ENCODE results near the gene SCNM1. TPM values are rescaled to one million over a fixed set of nuclear protein-coding genes. Genes with fewer than 3 reads are reported as not detected.
"Not testable (repeated sequence)": the region's sequence is repeated elsewhere in the genome, so short reads cannot be mapped to it uniquely, and the experiment has no call there.

Gene SCNM1
- total RNA-seq, 1 donor from 2014 or later = 82.4 TPM

DNA sequence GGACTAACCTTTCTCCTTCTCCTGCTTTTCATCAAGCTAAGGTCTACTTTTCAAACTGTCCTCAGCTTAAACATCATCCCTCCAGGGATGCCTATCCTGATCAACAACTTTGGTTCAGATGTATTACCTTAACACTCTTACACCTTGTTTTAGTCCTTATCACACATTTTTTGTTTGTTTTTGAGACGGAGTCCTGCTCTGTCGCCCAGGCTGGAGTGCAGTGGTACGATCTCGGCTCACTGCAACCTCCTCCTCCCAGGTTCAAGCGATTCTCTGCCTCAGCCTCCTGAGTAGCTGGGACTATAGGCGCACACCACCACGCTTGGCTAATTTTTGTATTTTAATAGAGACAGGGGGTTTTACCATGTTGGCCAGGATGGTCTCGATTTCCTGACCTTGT lies 22.7 kb downstream of the SCNM1 start:
- peak overlapping the region; percentile 5 for H3K27ac Mint-ChIP-seq
- intact Hi-C loops (cut with micrococcal nuclease) = not testable (repeated sequence)

DNA sequence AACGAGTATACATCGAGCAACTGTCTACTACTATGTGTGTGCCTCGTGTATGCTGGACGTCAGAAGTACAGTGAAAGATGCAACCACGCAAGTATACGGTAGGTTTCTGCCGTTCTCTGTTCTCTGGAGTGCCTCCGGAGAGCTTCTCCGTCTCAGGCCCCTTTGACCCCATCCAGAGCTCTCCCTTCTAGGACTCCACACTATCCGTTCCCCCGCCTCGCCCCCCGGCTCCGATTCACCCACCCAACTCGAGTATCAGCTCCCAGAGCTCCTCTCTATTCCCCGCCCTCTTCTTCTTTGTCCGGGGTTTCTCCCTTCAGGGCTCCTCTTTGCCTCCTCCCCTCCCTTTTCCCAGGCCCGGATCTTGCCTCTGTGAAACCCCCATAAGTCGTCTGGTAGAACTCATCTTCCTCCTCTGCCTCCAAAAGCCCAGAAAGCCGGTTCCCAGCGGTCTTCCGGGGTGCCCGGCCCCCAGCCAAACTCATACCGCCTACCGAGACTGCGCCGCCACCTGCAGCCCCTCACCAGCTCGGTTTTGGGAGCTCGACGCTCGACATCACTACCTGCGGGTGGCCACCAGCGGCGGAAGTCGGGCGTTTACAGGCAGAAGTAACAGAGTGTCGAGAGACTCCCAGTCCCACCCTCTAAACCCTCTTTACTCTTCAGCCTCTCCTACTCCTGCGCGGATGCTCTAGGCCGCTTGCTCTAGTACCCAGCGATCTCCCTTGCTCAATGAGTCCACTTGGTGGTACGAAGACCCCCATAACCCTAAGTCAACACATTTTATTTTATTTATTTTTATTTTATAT lies 23.9 kb downstream of the SCNM1 start, which contains the start of gene VPS72:
Gene VPS72 (minus strand): TSS at position 561 of the 809 bp plus-strand sequence. CDS start 76 bp downstream, at position 485.
- Mint-ChIP-seq H3K4me1 (ENCODE audit: low read depth) (peaks cover 17% of the 10 kb centered on the region), H3K9me3 (no peaks in the 10 kb centered on the region), H3K27me3 (ENCODE audit: low read depth) (peaks cover 3% of the 10 kb centered on the region), H3K36me3 (ENCODE audit: low read depth) (peaks cover 15% of the 10 kb centered on the region), H3K4me3 (ENCODE audit: low read depth) (peak within 1 kb of the TSS; percentile 93), H3K27ac (peak within 1 kb of the TSS; percentile 94)
- intact Hi-C loops (cut with micrococcal nuclease) = loop anchor here (1.0 kb wide), 3 partner anchors 8 to 64 kb away; partner anchors contain the start of genes LYSMD1, PIP5K1A and PSMD4
- peak; percentile 85 for DNase-seq (ENCODE audit: low spot score)

More for the DNA sequence above, 22.7 kb downstream of the SCNM1 start:
- H3K27me3 Mint-ChIP-seq (ENCODE audit: low read depth); DNase-seq (ENCODE audit: low spot score); H3K9me3 Mint-ChIP-seq: not testable (repeated sequence)
- Mint-ChIP-seq H3K36me3 (ENCODE audit: low read depth) (peaks cover 24% of the 10 kb centered on the region), H3K4me3 (ENCODE audit: low read depth) (peak overlapping the region; percentile 93), H3K4me1 (ENCODE audit: low read depth) (peaks cover 17% of the 10 kb centered on the region)

DNA sequence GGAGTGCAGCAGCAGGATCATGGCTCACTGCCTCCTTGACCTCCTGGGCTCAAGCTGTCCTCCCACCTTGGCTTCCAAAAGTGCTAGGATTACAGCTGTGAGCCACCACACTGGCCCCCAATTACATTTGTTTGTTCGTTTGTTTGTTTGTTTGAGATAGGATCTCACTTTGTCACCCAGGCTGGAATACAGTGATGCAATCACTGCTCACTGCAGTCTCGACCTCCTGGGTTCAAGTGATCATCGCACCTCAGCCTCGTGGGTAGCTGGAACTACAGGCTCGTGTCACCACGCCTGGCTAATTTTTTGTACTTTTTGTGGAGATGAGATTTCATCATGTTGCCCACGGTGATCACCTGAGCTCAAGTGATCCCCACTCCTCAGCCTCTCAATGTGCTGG lies 26.1 kb downstream of the SCNM1 start:
- H3K4me3 Mint-ChIP-seq (ENCODE audit: low read depth) = no peak overlapping the region
- H3K4me1 Mint-ChIP-seq (ENCODE audit: low read depth) = peaks cover 22% of the 10 kb centered on the region
- H3K9me3 Mint-ChIP-seq = no peaks in the 10 kb centered on the region
- H3K27me3 Mint-ChIP-seq (ENCODE audit: low read depth) = peaks cover 3% of the 10 kb centered on the region
- DNase-seq (ENCODE audit: low spot score) = no peak
- H3K27ac Mint-ChIP-seq = no peak overlapping the region
- H3K36me3 Mint-ChIP-seq (ENCODE audit: low read depth) = peaks cover 3% of the 10 kb centered on the region
- intact Hi-C loops (cut with micrococcal nuclease) = no loop called here

DNA sequence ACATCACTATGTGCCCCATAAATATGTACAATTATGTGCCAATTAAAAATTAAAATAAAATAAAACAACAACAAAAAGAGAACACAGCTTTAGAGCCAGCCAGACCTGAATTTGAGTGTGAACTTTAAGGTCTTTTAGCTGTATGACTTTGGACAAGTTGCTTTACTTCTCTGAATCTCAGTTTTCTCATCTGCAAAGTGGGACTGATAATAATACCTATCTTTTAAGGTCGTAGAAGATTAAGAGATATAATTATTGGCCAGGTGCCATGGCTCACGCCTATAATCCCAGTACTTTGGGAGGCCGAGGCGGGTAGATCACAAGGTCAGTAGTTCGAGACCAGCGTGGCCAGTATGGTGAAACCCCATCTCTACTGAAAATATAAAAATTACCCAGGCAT lies 27.4 kb downstream of the SCNM1 start:
- Mint-ChIP-seq H3K36me3 (ENCODE audit: low read depth) (peaks cover 1% of the 10 kb centered on the region), H3K9me3 (no peaks in the 10 kb centered on the region), H3K27ac (no peak overlapping the region), H3K4me1 (ENCODE audit: low read depth) (peaks cover 26% of the 10 kb centered on the region), H3K4me3 (ENCODE audit: low read depth) (no peak overlapping the region), H3K27me3 (ENCODE audit: low read depth) (peaks cover 3% of the 10 kb centered on the region)
- no peak for DNase-seq (ENCODE audit: low spot score)
- intact Hi-C loops (cut with micrococcal nuclease) = no loop called here

DNA sequence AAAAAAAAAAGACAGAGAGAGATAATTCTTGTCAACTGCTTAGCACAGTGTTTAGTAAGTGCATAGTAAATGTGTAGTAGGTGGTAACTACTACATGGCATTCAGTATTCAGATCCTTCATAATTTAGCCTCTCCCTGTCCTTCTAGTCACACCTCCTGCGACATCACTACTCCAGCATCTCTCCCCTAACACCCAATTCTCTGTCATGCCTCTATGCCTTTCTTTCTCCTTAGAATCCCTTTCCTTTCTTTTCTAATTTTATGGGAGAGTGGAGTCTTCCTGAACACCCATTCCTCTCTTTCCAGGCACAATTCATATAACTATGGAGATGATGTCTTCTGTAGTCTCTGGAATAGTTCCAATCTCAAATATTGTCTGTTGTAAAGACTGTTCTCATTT lies 27.9 kb downstream of the SCNM1 start:
- H3K4me3 Mint-ChIP-seq (ENCODE audit: low read depth) = no peak overlapping the region
- intact Hi-C loops (cut with micrococcal nuclease) = no loop called here
- peaks cover 4% of the 10 kb centered on the region for H3K36me3 Mint-ChIP-seq (ENCODE audit: low read depth)
- H3K27me3 Mint-ChIP-seq (ENCODE audit: low read depth) = peaks cover 3% of the 10 kb centered on the region
- H3K4me1 Mint-ChIP-seq (ENCODE audit: low read depth) = peaks cover 21% of the 10 kb centered on the region
- no peak overlapping the region for H3K27ac Mint-ChIP-seq
- no peak for DNase-seq (ENCODE audit: low spot score)
- H3K9me3 Mint-ChIP-seq = no peaks in the 10 kb centered on the region

DNA sequence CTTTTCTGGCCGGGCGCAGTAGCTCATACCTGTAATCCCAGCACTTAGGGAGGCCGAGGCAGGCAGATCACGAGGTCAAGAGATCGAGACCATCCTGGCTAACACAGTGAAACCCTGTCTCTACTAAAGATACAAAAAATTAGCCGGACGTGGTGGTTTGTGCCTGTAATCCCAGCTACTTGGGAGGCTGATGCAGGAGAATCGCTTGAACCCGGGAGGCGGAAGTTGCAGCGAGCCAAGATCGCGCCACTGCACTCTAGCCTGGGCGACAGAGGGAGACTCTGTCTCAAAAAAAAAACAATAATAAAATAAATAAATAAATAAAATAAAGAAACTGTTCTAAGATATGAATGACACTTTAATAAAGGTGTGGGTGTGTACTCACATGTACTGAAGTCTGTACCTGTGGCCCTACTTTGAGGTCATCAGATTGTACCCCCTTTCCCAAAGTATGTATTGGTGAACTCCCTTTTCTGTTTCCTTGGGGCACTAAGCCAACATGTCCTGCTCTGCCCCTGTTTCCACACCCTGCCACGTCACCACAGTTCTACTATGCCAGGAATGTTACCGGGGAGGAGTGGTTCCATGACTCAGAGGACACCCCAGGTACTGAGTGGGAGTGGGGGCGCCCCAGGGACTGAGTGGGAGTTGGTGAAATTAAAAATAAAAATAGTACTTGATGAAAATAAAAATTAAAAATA lies 29.1 kb downstream of the SCNM1 start:
- H3K9me3 Mint-ChIP-seq; H3K27me3 Mint-ChIP-seq (ENCODE audit: low read depth); DNase-seq (ENCODE audit: low spot score); H3K27ac Mint-ChIP-seq; H3K4me3 Mint-ChIP-seq (ENCODE audit: low read depth): not testable (repeated sequence)
- H3K4me1 Mint-ChIP-seq (ENCODE audit: low read depth) = peaks cover 25% of the 10 kb centered on the region
- peaks cover 16% of the 10 kb centered on the region for H3K36me3 Mint-ChIP-seq (ENCODE audit: low read depth)
- intact Hi-C loops (cut with micrococcal nuclease) = loop anchor here (5.0 kb wide), 1 partner anchor 152 kb away; the partner anchor contains the start of gene RFX5

DNA sequence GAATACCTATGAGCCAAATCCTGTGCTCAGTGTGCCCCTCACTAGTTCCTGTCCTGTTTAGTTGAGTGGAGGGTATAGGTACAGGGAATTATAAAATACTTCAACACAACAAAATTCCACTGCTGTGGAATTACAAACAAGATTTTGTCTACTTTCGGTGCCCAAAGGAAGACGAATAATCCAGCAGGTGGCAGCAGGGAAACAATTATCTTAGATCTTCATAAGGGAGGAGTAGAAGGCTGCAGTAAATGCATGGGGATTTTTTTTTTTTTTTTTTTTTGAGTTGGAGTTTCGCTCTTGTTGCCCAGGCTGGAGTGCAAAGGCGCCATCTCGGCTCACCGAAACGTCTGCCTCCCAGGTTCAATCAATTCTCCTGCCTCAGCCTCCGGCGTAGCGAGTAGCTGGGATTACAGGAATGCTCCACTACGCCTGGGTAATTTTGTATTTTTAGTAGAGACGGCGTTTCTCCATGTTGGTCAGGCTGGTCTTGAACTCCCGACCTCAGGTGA lies 30.4 kb downstream of the SCNM1 start:
- peaks cover 21% of the 10 kb centered on the region for H3K36me3 Mint-ChIP-seq (ENCODE audit: low read depth)
- no peak overlapping the region for H3K27ac Mint-ChIP-seq

DNA sequence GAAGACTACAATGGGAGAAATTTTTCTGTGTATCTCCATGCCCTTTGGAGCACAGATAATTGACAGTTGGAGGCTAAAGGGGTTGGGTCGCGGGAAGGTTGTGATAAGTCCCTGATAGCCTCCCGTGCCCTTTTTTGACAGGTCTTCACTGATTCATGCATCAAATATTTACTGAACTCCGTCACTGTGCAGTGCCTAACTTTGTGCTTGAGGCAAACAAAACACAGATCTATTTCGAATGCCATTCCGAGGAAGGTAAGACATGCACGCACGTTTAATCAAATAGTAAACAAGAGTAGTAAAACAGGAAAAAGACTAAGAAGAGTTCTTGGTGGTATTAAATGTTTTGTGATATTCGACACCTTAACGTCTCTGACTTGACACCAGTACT lies 31.9 kb downstream of the SCNM1 start:
- DNase-seq (ENCODE audit: low spot score) = no peak

More for the DNA sequence above, 30.4 kb downstream of the SCNM1 start:
- Mint-ChIP-seq H3K27me3 (ENCODE audit: low read depth) (peaks cover 3% of the 10 kb centered on the region), H3K4me1 (ENCODE audit: low read depth) (peaks cover 27% of the 10 kb centered on the region), H3K4me3 (ENCODE audit: low read depth) (peak overlapping the region; percentile 33), H3K9me3 (no peaks in the 10 kb centered on the region)
- intact Hi-C loops (cut with micrococcal nuclease) = loop anchor here (1.0 to 5.0 kb wide), 2 partner anchors 55 to 151 kb away; partner anchors contain the start of gene RFX5
- DNase-seq (ENCODE audit: low spot score) = peak; percentile 34

DNA sequence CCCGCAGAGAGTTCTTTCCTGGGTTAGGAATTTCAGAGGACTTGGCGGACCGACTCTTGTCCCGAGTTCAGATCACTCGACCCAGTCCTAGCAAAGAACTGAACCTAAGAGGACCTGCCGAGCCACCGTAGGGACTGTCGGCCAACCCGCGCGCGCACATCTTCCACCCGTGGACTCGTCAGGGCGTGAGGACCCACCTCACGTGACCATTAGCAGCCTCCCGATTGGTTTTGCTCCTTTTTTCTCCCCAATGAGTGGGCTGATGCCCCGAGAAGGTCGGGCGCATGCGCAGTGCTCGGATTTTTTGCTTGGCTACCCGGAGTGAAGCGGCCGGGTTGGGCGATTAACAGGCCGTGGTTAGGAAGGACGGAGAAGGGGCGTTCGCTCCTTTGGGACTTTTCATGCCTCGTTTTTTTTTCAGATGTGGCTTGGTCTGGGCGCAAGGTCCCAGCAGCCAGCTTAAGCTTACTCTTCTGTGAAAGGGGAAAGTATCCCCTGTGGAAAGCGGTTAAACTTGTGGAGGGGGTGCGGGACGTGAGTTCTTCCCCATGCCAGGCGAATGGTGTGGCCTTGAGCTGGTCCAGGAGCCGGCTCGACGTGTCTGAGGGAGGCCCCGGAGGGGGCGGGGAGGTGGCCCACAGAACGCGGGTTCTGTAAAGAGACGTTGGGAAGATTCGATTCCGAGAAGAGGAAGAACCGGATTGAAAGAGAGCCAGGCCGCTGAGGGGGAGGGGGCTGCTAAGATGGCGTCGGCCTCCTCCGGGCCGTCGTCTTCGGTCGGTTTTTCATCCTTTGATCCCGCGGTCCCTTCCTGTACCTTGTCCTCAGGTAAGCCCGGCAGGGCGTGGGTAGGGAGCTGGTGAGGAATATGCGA lies 32.5 kb downstream of the SCNM1 start, which contains the start of gene PIP5K1A:
Gene PIP5K1A (plus strand): TSS at position 299 of the 874 bp plus-strand sequence. CDS start 445 bp downstream, at position 744.
- intact Hi-C loops (cut with micrococcal nuclease) = loop anchor here (1.0 to 5.0 kb wide), 6 partner anchors 8 to 149 kb away; partner anchors contain the start of genes LYSMD1, RFX5, TNFAIP8L2 and VPS72
- H3K4me1 Mint-ChIP-seq (ENCODE audit: low read depth) = peaks cover 28% of the 10 kb centered on the region
- H3K9me3 Mint-ChIP-seq = no peaks in the 10 kb centered on the region
- DNase-seq (ENCODE audit: low spot score) = peak; percentile 97
- peak within 1 kb of the TSS; percentile 99 for H3K4me3 Mint-ChIP-seq (ENCODE audit: low read depth)
- peaks cover 3% of the 10 kb centered on the region for H3K27me3 Mint-ChIP-seq (ENCODE audit: low read depth)
- H3K36me3 Mint-ChIP-seq (ENCODE audit: low read depth) = peaks cover 35% of the 10 kb centered on the region
- H3K27ac Mint-ChIP-seq = peak within 1 kb of the TSS; percentile 93

More for the DNA sequence above, 31.9 kb downstream of the SCNM1 start:
- Mint-ChIP-seq H3K27me3 (ENCODE audit: low read depth) (peaks cover 3% of the 10 kb centered on the region), H3K9me3 (no peaks in the 10 kb centered on the region), H3K4me1 (ENCODE audit: low read depth) (peaks cover 28% of the 10 kb centered on the region), H3K27ac (peak overlapping the region; percentile 93), H3K4me3 (ENCODE audit: low read depth) (peak overlapping the region; percentile 99), H3K36me3 (ENCODE audit: low read depth) (peaks cover 32% of the 10 kb centered on the region)
- intact Hi-C loops (cut with micrococcal nuclease) = loop anchor here (1.0 to 5.0 kb wide), 5 partner anchors 8 to 149 kb away; partner anchors contain the start of genes LYSMD1, RFX5, TNFAIP8L2 and VPS72

DNA sequence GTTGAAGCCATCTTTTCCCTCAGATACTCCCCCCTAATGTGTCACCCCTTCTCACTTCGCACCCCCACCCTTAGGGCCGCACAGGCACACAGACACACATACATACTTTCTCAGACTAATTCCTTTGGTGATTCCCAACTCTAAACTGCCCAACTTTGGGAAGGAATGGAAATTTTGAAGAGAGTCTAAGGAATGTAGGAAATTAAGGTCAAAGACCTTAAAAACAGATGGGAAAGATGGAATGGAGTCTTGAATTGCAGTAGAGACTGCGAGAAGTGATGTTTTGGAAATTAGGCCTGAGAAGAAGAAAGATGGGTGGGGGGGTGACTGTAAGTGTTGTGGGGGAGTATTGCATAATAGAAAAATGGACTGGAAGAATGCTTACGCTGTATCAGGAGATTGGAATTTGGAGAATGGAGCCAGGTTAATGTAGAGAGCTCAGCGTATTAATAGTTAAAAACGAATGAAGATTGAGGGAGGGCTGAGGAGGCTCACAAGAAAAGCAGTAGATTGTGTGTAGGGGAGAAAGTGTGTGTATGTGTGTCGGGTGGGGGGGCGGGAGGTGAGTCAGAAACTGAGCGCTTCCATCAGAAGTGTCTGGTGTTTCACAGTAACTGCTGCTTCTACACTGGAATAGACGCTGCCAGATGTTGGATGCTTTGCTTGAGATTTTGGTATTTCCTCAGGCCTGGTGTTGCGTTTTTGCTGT lies 34.1 kb downstream of the SCNM1 start:
- no peaks in the 10 kb centered on the region for H3K27me3 Mint-ChIP-seq (ENCODE audit: low read depth)
- no peaks in the 10 kb centered on the region for H3K9me3 Mint-ChIP-seq
- intact Hi-C loops (cut with micrococcal nuclease) = loop anchor here (1.0 to 5.0 kb wide), 4 partner anchors 35 to 147 kb away; partner anchors contain the start of genes LYSMD1, RFX5 and TNFAIP8L2
- peak overlapping the region; percentile 93 for H3K27ac Mint-ChIP-seq
- peak overlapping the region; percentile 99 for H3K4me3 Mint-ChIP-seq (ENCODE audit: low read depth)
- H3K36me3 Mint-ChIP-seq (ENCODE audit: low read depth) = peaks cover 43% of the 10 kb centered on the region
- no peak for DNase-seq (ENCODE audit: low spot score)
- peaks cover 35% of the 10 kb centered on the region for H3K4me1 Mint-ChIP-seq (ENCODE audit: low read depth)

DNA sequence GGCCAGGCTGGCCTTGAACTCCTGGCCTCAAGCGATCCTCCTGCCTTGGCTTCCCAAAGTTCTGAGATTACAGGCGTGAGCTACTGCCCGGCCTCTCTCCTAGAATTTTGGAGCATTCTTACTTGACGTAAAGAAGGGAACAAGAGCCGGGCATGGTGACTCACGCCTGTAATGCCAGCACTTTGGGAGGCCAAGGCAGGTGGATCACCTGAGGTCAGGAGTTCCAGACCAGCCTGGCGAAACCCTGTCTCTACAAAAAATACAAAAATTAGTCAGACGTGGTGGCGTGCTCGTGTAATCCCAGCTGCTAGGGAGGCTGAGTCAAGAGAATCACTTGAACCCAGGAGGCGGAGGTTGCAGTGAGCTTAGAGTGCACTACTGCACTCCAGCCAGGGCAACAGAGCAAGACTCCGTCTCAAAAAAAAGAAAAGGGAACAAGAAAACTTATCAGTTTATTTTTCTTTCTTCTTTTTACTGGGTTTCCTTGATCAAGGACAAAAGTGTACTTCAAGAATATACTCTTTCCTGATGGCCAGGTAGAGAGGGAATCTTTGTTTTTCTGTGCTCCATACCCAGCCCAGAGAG lies 39.5 kb downstream of the SCNM1 start:
- H3K27me3 Mint-ChIP-seq (ENCODE audit: low read depth); H3K4me3 Mint-ChIP-seq (ENCODE audit: low read depth); intact Hi-C loops (cut with micrococcal nuclease); H3K9me3 Mint-ChIP-seq; H3K27ac Mint-ChIP-seq; DNase-seq (ENCODE audit: low spot score): not testable (repeated sequence)
- Mint-ChIP-seq H3K36me3 (ENCODE audit: low read depth) (peaks cover 59% of the 10 kb centered on the region), H3K4me1 (ENCODE audit: low read depth) (peaks cover 13% of the 10 kb centered on the region)

All from activated T-helper 2 cell treated with anti-CD3 and anti-CD28 coated beads, Interferon-gamma antibody, Interleukin-2, Interleukin-4, amounts not matched to agents 10 μg/mL and 5 μg/mL and 100 μg/mL, durations not matched to agents 14 hours and 24 hours and 36 hours (primary cell).